Activated T-helper 1 cell treated with anti-CD3 and anti-CD28 coated beads, Interleukin-2, amount 50 U/mL, for 16 hours (primary cell): ENCODE results near the gene ZBTB3.
"Not testable (repeated sequence)": the region's sequence is repeated elsewhere in the genome, so short reads cannot be mapped to it uniquely, and the experiment has no call there.

Source experiments
- DNase-seq, 2 donors: peaks; one replicate each; pipeline ENCODE4 v3.0.0-alpha.2; 2020; ENCODE audit warnings: low read depth in 1 of 2, low spot score in 1 of 2

The ZBTB3 gene

DNA sequence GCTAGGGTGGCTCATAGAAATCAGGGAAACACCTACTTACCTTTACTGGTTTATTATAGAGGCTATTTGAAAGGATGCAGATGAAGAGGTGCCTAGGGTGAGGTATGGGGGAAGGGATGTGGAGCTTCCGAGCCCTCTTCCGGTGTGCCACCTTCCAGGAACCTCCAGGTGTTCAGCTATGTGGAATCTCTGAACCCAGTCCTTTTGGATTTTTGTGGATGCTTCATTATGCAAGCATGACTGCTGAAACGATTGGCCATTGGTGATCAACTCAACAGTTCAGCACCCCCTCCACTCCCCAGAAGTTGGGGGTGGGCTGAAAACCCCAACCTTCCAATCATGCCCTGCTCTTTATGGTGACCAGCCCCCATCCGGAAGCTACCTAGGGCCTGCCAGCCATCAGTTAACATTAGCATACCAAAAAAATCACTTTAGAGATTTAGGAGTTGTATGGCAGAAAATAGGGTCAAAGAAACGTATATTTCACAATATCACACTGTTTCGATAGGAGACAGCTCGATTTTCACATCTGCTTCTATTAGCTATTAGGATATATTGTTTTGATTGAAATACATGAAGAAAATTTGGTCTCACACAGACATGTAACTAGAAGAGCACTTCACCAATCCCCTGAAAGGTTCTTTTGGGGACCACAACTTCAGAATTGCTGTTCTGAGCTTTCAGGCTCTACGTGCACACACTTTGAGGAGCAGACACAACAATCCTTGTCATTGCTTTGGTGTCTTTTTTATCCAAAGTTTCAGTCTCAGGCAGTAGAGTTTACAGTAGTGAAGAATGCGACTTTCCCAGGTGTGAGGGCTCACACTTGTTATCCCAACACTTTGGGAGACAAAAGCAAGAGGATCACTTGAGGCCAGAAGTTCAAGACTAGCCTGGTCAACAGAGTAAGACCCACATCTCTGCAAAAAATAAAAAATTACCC lies 4.2 kb upstream of the ZBTB3 start:
- DNase-seq = no peak

DNA sequence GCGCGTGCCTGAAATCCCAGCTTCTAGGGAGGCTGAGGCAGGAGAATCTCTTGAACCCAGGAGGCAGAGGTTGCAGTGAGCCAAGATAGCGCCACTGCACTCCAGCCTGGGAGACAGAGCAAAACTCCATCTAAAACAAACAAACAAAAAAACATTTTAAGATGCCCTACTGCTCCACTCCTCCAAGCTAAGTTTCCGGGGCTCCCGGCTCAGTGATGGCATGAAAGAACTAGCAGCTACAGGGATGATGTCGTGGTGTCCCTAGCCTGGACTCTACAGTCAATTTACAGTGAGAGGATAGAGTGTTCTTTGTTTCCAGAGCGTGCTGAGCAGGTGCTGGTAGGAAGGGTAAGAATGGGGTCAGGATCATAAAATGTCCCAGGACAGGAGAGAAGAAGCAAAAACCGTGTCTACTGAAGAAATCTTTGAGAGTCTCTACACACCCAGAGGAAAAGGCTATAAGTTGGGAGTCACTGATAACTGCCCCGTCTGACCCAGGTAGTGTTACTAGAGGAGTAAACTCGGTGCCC lies 1.2 kb upstream of the ZBTB3 start:
- DNase-seq = no peak

DNA sequence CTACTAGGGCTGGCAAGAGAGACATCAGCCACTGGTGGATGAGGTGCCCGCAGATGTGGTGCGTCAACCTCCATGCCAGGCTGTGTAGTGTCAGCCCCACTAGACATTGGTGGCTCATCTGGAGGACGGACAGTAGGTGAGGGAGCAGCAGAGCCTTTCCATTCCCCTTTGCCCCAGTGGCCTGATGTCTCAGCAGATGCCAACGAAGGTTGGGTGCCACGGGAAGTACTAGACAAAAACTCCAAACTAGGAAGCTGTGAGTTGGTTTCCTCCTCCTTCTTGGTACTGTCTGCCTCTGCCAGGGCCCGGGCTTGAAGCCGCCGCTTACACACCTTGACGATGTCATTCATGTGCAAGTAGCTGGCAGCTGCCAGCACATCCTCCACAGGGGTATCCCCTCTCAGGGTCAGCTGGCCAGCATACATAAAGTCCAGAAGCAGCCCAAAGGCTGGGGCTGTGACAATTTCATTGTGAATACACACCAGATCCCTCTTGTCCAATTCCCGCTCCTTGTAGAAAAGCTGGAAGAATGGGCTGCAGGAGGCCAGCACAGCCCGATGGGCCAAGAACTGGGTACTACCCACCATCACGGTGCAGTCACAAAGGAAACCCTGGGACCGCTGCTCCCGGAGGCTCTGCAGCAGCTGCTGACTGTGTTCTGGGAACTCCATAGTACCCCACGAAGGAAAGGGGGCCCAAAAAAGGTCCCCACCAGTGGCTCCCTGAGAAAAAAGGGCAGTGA lies 795 bp downstream of the ZBTB3 start:
- DNase-seq = no peak

- no peak for DNase-seq
Observed at GRCh38 chr11:62752177-62752785, 1.7 kb downstream of the ZBTB3 start.

GRCh38 chr11:62749931-62750330 lies 4.0 kb downstream of the ZBTB3 start:
- not testable (repeated sequence) for DNase-seq

- no peak for DNase-seq
Observed at GRCh38 chr11:62747475-62748160, 6.3 kb downstream of the ZBTB3 start.

GRCh38 chr11:62737196-62737595 lies 16.8 kb downstream of the ZBTB3 start:
- DNase-seq = no peak

DNA sequence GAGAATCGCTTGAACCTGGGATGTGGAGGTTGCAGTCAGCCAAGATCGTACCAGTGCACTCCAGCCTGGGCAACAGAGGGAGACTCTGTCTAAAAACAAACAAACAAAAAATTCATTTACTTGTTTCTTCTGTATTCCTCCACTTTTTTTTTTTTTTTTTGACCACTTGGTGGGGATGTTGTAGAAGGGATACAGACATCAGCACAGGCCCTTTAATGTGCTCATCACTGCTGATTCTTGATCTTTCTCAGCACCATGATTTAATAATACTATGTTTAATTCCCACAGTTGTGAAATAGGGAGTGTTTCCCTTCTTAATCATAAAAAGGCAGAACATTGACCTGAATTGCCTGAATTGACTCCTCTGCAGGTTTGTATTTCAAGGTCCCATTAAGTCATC lies 21.1 kb downstream of the ZBTB3 start:
- no peak for DNase-seq

DNA sequence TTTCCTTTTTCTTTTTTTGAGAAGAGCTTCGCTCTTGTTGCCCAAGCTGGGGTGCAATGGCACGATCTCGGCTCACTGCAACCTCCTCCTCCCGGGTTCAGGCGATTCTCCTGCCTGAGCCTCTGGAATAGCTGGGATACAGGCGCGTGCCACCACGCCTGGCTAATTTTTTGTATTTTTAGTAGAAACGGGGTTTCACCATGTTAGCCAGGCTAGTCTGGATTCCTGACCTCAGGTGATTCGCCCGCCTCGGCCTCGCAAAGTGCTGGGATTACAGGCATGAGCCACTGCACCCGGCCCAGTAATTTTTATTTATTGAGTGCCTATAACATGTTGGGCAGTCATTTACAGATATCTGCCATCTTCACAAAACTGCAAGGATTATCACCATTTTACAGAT lies 23.9 kb downstream of the ZBTB3 start:
- DNase-seq = not testable (repeated sequence)

DNA sequence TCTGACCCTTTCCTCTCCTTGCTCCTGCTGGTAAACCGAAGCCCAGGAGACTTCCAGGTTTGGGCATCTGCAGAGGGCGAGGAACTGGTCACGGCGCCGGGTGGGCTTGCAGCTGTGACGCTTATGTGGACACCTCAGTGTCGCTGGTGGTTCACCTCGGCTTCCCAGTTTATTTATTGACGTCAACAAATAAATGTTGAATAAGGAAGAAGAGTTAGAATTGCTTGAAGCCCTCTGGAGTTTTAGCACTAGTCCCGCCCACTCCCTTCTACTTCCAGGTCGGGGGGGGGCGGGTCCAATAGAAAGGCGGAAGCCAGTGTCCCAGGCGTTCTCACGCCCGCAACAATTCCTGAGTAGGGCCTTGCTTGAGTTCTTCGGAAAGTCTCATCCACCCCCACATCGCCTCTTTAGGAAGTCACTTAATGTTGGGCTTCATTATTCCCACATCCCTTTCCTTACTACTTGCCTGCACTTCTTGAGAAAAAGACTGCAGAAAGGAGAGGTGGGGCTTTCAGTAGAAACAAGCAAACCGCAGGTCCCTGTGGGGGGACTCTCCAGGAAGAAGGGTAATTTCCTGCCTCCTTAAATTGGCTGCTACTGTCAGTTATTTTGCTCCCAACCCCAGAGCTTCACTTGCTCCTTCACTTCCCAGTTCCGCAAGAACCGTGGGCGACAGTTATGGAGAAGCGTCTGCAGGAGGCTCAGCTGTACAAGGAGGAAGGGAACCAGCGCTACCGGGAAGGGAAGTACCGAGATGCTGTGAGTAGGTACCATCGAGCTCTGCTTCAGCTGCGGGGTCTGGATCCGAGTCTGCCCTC lies 25.6 kb downstream of the ZBTB3 start, which contains the start of gene TTC9C:
Gene TTC9C, plus strand, starts transcription at position 316 of the 818 bp plus-strand sequence. Its CDS starts 363 bp downstream, at position 679.
- peak; percentile 65 to 74 for DNase-seq

DNA sequence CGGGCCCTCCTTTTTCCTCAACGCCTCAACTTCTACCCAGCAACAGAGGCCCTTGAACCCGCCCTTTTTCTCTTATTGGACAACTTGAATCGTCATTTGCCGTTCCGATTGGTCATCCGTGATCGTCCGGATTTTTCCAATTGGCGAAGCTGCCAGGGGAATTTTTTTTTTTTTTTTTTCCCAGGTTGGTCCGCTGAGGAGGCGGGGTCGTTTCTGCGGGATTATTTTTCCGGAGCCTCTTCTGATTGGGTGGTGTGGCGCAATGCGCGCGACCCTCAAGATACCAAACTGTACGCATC lies 26.1 kb downstream of the ZBTB3 start:
- DNase-seq = peak; percentile 50 to 67

DNA sequence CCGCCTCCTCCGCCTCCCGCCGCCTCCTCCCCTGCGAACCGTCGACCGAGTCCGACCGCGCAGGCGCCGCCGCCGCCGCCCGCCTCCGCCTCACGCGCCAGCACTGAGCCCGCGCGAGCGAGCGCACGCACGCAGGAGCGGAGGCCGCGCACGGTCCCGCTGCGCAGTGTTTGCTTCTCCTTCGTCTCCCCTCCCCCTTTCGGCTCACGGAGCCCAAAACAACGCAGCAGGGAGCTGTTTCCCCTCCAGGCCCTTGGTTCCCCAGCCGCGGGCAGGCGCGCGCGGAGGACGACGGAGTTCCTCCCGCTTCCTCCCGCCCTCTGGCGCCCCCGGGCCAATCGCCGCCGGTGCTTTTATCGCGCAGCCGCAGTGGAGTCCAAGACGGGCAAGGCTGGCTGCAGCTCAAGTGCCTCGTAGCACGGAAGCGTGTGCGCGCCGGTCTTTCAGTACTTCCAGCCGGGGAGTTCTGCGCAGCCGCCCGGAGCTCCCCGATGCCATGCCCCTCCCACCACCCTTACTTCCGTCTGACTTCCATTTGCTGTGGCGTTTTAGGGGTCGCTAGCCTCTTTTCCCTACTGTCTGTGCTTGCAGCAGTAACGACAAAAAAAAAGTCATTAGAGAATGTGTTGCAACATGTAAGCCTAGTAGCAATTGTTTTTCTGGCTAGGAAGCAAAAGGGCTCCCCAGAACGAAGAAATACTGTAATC lies 26.6 kb downstream of the ZBTB3 start, which contains the start of gene HNRNPUL2:
Gene HNRNPUL2, minus strand, starts transcription at position 293 of the 707 bp plus-strand sequence. CDS start 301 bp downstream, outside the sequence.
- DNase-seq = peak; percentile 96 to 98

- no peak for DNase-seq
Observed at GRCh38 chr11:62726915-62727164, 27.1 kb downstream of the ZBTB3 start.

- DNase-seq = no peak
Observed at GRCh38 chr11:62726156-62726914, 27.6 kb downstream of the ZBTB3 start.

GRCh38 chr11:62725646-62726045 lies 28.3 kb downstream of the ZBTB3 start:
- no peak for DNase-seq

- no peak for DNase-seq
Observed at GRCh38 chr11:62724171-62724570, 29.8 kb downstream of the ZBTB3 start.

- no peak for DNase-seq
Observed at GRCh38 chr11:62721994-62722393, 32.0 kb downstream of the ZBTB3 start.

DNA sequence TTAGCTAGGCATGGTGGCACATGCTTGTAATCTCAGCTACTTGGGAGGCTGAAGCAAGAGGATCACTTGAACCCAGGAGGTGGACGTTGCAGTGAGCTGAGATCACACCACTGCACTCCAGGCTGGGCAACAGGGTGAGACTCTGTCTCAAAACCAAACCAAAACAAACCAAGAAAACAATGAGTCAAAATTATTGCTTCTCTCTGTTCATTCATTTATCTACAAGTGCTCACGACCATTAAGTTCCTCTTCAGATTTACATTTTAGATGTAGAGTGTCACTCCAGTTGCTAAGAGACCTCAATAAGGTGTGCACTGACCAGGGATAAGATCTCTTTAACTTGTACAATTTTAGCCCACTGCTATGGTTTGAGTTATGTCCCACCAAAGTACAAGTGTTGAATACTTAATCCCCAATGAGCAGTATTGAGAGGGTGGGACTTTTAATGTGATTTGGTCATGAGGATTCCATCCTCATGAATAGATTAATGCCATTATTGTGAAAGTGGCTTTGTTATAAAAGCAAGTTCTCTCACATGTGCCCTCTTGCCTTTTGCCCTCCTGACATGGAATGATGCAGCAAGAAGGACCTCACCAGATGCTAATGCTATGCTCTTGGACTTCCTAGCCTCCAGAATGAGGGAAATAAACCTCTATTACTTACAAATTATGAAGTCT lies 34.5 kb downstream of the ZBTB3 start:
- DNase-seq = no peak
